Measurements from ENCODE around the gene NACC2. TPM values are rescaled to one million over a fixed set of nuclear protein-coding genes. Genes with fewer than 3 reads are reported as not detected.

Gene NACC2
- polyA plus RNA-seq, 1 donor = 11.8 TPM

DNA sequence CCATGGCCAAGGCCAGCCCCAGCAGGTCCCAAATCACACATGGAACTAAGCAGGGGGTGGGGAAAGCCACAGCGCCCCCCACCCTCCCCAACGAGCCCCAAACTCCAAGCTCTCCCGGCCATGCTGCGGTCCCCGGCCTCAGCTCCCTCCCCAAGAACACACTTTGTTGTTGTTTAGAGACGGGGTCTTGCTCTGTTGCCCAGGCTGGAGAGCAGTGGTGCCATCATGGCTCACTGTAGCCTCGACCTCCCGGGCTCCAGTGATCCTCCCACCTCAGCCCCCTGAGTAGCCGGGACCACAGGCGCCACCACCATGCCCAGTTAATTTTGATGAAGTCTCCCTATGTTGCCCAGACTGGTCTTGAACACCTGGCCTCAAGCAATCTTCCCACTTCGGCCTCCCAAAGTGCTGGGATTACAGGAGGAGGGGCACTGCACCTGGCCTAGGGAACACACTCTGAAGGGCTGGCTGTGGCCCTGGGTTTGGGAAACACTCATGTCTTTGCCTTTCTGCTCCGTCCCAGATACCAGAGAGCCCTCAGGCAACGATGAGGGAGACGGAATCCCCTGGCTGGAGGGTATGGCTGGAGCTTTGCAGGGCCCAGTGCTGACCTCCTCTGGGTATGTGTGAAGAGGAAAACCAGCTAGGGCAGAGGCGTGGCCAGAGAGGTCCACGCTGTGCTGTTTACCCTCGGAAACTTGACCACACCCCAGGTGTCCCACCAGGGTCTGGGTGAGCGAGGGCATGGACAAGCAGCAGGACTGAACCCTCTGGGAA, 80.8 kb downstream of the NACC2 start:
- DNase-seq = no peak
- H3K4me1 ChIP-seq (ENCODE audit: control insufficient read depth, insufficient read depth, low read length) = peaks cover 16% of the 10 kb centered on the region
- H3K27ac ChIP-seq (ENCODE audit: low read length) = no peak overlapping the region
- no peak overlapping the region for H3K4me3 ChIP-seq (ENCODE audit: low read length)
- no CpG with 5 or more reads among the region's 18 CpGs for WGBS (ENCODE audit: insufficient coverage, low lambda C conversion rate)
- no peaks in the 10 kb centered on the region for H3K27me3 ChIP-seq (ENCODE audit: control insufficient read depth, insufficient read depth, low read length)
- H3K9me3 ChIP-seq (ENCODE audit: control insufficient read depth, low read depth, low read length) = peaks cover 8% of the 10 kb centered on the region
- H3K36me3 ChIP-seq (ENCODE audit: control insufficient read depth, insufficient read depth, low read length) = peaks cover 31% of the 10 kb centered on the region

DNA sequence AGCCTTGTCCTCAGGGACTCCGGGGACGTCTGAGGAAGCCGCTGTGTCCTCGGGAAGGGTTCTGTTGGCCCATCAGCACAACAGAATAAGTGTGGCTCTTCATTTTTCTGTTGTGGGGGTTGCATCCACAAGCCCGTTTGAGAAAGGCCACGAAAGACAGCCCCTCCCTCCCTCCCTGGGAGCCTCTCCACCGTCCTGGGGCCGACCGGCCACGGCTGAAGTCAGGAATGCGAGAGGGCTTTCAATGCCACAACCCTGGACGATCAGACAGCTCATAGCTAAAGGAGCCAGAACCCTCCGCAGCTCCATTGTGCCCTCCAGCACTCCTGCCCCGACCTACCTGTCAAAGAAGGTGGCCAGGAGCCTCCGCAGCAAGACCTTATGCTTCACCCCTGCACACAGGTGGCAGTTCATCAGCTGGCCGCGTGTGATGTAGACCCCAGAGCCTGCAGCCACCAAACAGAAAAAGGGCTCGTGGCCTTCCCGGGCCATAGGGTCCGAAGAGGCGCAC, 81.5 kb downstream of the NACC2 start:
- Histone ChIP-seq H3K4me3 (ENCODE audit: low read length) (no peak overlapping the region), H3K36me3 (ENCODE audit: control insufficient read depth, insufficient read depth, low read length) (peaks cover 36% of the 10 kb centered on the region), H3K9me3 (ENCODE audit: control insufficient read depth, low read depth, low read length) (peaks cover 8% of the 10 kb centered on the region), H3K27me3 (ENCODE audit: control insufficient read depth, insufficient read depth, low read length) (no peaks in the 10 kb centered on the region), H3K4me1 (ENCODE audit: control insufficient read depth, insufficient read depth, low read length) (peaks cover 16% of the 10 kb centered on the region), H3K27ac (ENCODE audit: low read length) (no peak overlapping the region)
- no CpG with 5 or more reads among the region's 21 CpGs for WGBS (ENCODE audit: insufficient coverage, low lambda C conversion rate)
- no peak for DNase-seq

DNA sequence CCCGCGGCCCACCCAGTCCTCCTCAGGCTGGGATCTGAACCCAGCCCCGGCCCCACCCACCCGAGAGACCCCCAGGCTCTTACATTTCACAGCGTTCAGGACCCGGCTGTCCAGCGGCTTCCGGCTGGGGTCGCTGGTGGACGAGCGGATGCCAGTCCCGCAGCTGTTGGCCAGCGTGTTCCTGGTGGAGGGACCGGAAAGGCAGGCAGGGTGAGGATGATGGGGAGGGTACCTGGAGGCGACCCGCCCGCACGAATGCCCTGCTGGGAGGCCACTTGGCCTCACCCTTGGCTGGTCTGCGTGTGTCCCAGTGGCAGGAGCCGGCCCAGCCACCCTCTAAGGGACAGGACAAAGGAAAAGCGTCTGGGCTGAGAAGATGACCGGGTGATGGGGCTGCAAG, 82.0 kb downstream of the NACC2 start:
- peaks cover 8% of the 10 kb centered on the region for H3K9me3 ChIP-seq (ENCODE audit: control insufficient read depth, low read depth, low read length)
- peaks cover 37% of the 10 kb centered on the region for H3K36me3 ChIP-seq (ENCODE audit: control insufficient read depth, insufficient read depth, low read length)
- no peak overlapping the region for H3K4me3 ChIP-seq (ENCODE audit: low read length)
- WGBS (ENCODE audit: insufficient coverage, low lambda C conversion rate) = no CpG with 5 or more reads among the region's 22 CpGs
- no peak for DNase-seq
- H3K27me3 ChIP-seq (ENCODE audit: control insufficient read depth, insufficient read depth, low read length) = no peaks in the 10 kb centered on the region
- H3K4me1 ChIP-seq (ENCODE audit: control insufficient read depth, insufficient read depth, low read length) = peaks cover 16% of the 10 kb centered on the region
- H3K27ac ChIP-seq (ENCODE audit: low read length) = no peak overlapping the region

DNA sequence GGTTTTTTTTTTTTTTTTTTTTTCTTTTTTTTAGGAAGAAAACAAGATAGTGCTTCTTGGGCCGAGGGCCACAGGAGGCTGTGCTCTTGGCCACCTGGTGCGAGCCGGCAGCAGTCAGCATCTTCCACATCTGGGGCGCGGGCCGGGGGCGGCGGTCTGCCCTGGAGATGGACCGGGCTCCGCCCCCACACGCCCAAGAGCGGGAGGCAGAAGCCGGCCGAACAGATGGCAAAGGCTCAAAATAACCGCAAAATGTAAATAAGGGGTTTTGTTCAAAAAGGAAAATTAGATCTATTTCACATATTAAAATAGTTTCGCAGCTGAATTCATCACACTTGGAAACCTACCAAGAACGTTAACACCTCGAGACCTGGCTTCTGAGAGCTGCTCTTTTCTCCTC, 82.4 kb downstream of the NACC2 start:
- WGBS (ENCODE audit: insufficient coverage, low lambda C conversion rate) = 85% methylated on average over 4 of the region's 18 CpGs
- Histone ChIP-seq H3K36me3 (ENCODE audit: control insufficient read depth, insufficient read depth, low read length) (peaks cover 39% of the 10 kb centered on the region), H3K4me3 (ENCODE audit: low read length) (no peak overlapping the region), H3K9me3 (ENCODE audit: control insufficient read depth, low read depth, low read length) (peaks cover 8% of the 10 kb centered on the region), H3K4me1 (ENCODE audit: control insufficient read depth, insufficient read depth, low read length) (peaks cover 16% of the 10 kb centered on the region), H3K27me3 (ENCODE audit: control insufficient read depth, insufficient read depth, low read length) (no peaks in the 10 kb centered on the region), H3K27ac (ENCODE audit: low read length) (no peak overlapping the region)
- DNase-seq = no peak

DNA sequence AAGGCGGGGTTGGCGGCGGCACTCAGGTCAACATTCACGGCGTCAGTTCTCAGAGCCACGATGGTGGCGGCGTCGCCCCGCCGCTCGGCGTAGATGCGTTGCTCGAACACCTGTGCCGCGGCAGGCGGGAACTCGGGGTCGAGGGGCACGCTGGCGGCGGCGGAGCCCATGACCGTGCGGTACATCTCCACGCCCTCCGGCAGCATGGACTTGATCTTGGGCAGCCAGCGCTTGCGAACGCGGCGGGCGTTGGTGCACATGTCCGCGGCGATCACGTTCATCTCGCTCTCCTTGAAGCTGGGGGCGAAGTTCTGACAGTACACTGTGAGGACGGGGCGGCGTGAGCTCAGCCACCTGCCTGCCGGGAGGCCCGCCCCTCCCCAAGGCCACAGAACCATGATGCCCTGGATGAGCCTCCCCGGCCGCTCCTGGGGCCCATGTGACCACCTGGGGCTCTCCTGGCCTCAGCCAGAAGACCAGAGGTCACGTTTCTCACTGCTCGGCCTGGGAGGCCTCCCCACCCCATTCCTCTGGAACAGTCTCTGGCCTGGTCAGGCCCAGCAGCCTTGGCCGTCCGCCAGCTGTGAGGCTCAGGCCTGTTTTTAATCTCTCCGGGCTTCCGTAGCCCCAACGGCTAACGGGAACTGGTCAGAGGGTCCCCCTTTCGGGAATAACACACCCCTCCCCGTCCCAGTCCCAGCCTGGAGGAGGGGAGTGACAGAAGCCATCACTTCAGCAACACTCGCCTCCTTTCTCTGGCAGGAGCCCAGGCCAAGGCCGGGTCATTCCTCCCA, 83.2 kb downstream of the NACC2 start:
- peak; percentile 88 to 92 for DNase-seq
- peaks cover 16% of the 10 kb centered on the region for H3K4me1 ChIP-seq (ENCODE audit: control insufficient read depth, insufficient read depth, low read length)
- no peaks in the 10 kb centered on the region for H3K27me3 ChIP-seq (ENCODE audit: control insufficient read depth, insufficient read depth, low read length)
- WGBS (ENCODE audit: insufficient coverage, low lambda C conversion rate) = no CpG with 5 or more reads among the region's 59 CpGs
- peak overlapping the region; percentile 39 for H3K27ac ChIP-seq (ENCODE audit: low read length)
- H3K36me3 ChIP-seq (ENCODE audit: control insufficient read depth, insufficient read depth, low read length) = peaks cover 39% of the 10 kb centered on the region
- peaks cover 8% of the 10 kb centered on the region for H3K9me3 ChIP-seq (ENCODE audit: control insufficient read depth, low read depth, low read length)
- no peak overlapping the region for H3K4me3 ChIP-seq (ENCODE audit: low read length)

DNA sequence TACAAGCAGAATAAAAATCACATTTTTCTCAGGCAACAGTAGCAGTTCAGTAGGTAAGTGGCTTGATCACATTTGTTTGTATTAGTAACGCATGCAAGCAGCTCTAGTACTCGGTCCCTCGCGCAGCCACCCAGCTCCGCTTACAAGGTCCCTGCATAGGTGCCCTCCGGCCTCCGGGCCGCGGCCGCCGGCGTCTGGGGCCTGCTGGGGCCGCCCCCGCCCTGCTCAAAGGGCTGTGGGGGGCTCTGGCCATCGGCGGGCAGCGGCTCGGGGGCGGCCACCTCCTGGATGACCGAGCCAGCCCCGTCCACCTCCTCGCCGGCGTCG, 83.8 kb downstream of the NACC2 start:
- H3K4me3 ChIP-seq (ENCODE audit: low read length) = no peak overlapping the region
- peaks cover 16% of the 10 kb centered on the region for H3K4me1 ChIP-seq (ENCODE audit: control insufficient read depth, insufficient read depth, low read length)
- peaks cover 39% of the 10 kb centered on the region for H3K36me3 ChIP-seq (ENCODE audit: control insufficient read depth, insufficient read depth, low read length)
- WGBS (ENCODE audit: insufficient coverage, low lambda C conversion rate) = no CpG with 5 or more reads among the region's 25 CpGs
- H3K27me3 ChIP-seq (ENCODE audit: control insufficient read depth, insufficient read depth, low read length) = no peaks in the 10 kb centered on the region
- DNase-seq = no peak
- peak overlapping the region; percentile 39 for H3K27ac ChIP-seq (ENCODE audit: low read length)
- H3K9me3 ChIP-seq (ENCODE audit: control insufficient read depth, low read depth, low read length) = peaks cover 8% of the 10 kb centered on the region

DNA sequence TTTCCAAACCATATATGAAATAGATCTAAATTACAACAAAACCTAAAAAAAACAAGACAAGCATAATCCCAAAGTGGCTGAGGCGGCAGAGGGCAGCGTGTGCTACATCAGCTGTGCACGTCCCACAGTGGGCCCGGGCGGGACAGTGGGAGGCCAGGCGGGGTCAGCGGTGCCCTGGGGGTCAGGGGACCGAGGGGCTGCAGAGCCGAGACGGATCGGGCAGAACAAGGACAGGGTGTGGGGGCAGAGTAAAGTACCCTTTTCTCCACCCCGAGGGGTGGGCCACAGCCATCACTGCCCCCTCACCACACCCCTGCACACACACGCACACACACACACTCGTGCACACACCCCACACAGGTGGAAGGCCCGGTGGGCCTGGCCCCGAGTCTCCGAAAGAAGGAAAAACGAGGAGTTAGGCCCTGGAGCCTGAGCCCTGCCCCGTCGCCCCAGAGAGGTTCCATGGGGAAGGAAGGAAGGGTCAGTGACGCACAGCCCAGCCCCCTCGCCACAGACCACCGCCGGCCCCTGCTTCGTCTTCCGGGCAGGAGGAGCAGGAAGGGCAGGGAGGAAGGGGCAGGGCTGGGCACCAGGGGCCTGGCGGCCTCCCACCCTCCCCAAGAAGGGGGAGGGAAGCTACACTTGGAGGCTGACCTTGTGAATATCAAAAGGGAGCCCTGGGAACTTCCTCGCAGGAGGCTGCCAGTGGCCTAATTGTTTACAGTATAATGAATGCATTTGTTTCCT, 84.3 kb downstream of the NACC2 start:
- no peak overlapping the region for H3K27ac ChIP-seq (ENCODE audit: low read length)
- no peak overlapping the region for H3K4me3 ChIP-seq (ENCODE audit: low read length)
- no peaks in the 10 kb centered on the region for H3K27me3 ChIP-seq (ENCODE audit: control insufficient read depth, insufficient read depth, low read length)
- no peak for DNase-seq
- H3K4me1 ChIP-seq (ENCODE audit: control insufficient read depth, insufficient read depth, low read length) = peaks cover 16% of the 10 kb centered on the region
- H3K9me3 ChIP-seq (ENCODE audit: control insufficient read depth, low read depth, low read length) = peaks cover 8% of the 10 kb centered on the region
- H3K36me3 ChIP-seq (ENCODE audit: control insufficient read depth, insufficient read depth, low read length) = peaks cover 38% of the 10 kb centered on the region
- no CpG with 5 or more reads among the region's 28 CpGs for WGBS (ENCODE audit: insufficient coverage, low lambda C conversion rate)

DNA sequence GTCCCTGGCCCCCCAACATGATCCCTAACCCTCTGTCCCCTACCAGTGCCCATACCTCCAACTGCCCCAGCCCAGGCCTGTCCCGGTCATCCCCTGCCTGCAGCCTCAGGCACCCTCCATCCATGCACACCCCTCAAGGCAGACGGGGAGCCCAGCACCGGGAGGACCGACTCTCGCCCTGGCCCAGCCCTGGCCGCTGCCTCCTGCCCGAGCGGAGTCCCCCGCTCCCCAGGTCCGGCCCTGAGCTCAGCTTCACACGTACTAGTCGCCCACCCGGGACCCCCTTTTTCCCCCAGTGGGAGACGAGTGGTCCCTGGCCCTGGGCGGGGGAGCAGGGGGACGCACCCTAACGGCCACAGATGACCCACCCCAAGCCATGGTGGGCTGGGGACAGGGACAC, 84.9 kb downstream of the NACC2 start:
- Histone ChIP-seq H3K27ac (ENCODE audit: low read length) (no peak overlapping the region), H3K4me3 (ENCODE audit: low read length) (no peak overlapping the region), H3K9me3 (ENCODE audit: control insufficient read depth, low read depth, low read length) (peaks cover 8% of the 10 kb centered on the region), H3K36me3 (ENCODE audit: control insufficient read depth, insufficient read depth, low read length) (peaks cover 32% of the 10 kb centered on the region), H3K4me1 (ENCODE audit: control insufficient read depth, insufficient read depth, low read length) (peaks cover 16% of the 10 kb centered on the region), H3K27me3 (ENCODE audit: control insufficient read depth, insufficient read depth, low read length) (no peaks in the 10 kb centered on the region)
- WGBS (ENCODE audit: insufficient coverage, low lambda C conversion rate) = no CpG with 5 or more reads among the region's 17 CpGs
- no peak for DNase-seq

DNA sequence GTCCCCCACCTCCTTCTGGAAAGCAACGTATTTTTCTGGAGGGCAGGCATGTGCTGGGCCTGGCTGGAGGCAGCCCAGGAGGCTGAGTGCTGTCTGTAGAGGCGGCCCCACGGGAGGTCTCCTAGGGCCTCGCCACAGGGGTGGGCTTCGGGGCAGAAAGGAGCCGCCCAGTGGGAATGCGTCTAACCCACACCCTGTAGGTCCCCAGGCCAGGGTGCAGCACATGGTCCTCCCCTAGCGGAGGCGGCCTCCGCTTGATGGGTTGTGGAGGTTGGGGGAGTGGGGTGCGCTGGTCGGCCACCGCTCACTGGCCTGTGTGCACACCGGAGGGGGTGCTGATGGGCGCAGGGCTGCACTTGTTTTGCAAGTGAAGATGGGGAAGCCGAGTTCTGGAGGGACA, 85.6 kb downstream of the NACC2 start:
- peaks cover 8% of the 10 kb centered on the region for H3K9me3 ChIP-seq (ENCODE audit: control insufficient read depth, low read depth, low read length)
- peaks cover 28% of the 10 kb centered on the region for H3K36me3 ChIP-seq (ENCODE audit: control insufficient read depth, insufficient read depth, low read length)
- H3K4me1 ChIP-seq (ENCODE audit: control insufficient read depth, insufficient read depth, low read length) = peaks cover 16% of the 10 kb centered on the region
- no CpG with 5 or more reads among the region's 16 CpGs for WGBS (ENCODE audit: insufficient coverage, low lambda C conversion rate)
- no peak overlapping the region for H3K4me3 ChIP-seq (ENCODE audit: low read length)
- H3K27ac ChIP-seq (ENCODE audit: low read length) = no peak overlapping the region
- DNase-seq = no peak
- no peaks in the 10 kb centered on the region for H3K27me3 ChIP-seq (ENCODE audit: control insufficient read depth, insufficient read depth, low read length)

DNA sequence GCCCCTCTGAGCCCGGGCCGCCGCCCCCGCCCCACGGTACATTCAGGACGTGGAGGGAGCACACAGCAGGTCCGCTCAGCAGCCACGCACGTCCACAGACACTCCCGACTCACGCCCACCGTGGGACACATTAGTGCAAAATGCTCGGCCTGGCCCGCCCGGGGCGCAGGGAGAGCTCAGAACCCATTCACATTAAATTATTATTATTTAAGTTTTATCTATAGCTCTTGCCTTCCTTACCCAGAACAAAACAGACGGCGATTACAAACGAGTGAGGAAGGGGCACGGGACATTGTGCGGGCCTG, 86.4 kb downstream of the NACC2 start:
- WGBS (ENCODE audit: insufficient coverage, low lambda C conversion rate) = no CpG with 5 or more reads among the region's 21 CpGs

More for the DNA sequence above, 86.4 kb downstream of the NACC2 start:
- no peak overlapping the region for H3K27ac ChIP-seq (ENCODE audit: low read length)
- H3K4me3 ChIP-seq (ENCODE audit: low read length) = no peak overlapping the region
- H3K9me3 ChIP-seq (ENCODE audit: control insufficient read depth, low read depth, low read length) = peaks cover 8% of the 10 kb centered on the region
- H3K4me1 ChIP-seq (ENCODE audit: control insufficient read depth, insufficient read depth, low read length) = peaks cover 21% of the 10 kb centered on the region
- no peak for DNase-seq
- H3K27me3 ChIP-seq (ENCODE audit: control insufficient read depth, insufficient read depth, low read length) = no peaks in the 10 kb centered on the region
- H3K36me3 ChIP-seq (ENCODE audit: control insufficient read depth, insufficient read depth, low read length) = peaks cover 24% of the 10 kb centered on the region
